Neuronal stem cell (in vitro differentiated cells): ENCODE data around the gene MINK1.
"Not testable (repeated sequence)": the region's sequence is repeated elsewhere in the genome, so short reads cannot be mapped to it uniquely, and the experiment has no call there.

Experiments
- DNase-seq: peaks from one replicate; pipeline ENCODE4 v3.0.0-alpha.2; 2013; ENCODE audit warnings: low spot score
- H2AFZ ChIP-seq: one replicate; pipeline ENCODE4 v1.6.1; 2013; ENCODE audit warnings: mild to moderate bottlenecking, low read length, inconsistent platforms
- H2AK5ac ChIP-seq: 2 replicates; pipeline ENCODE4 v1.6.1; 2013; ENCODE audit warnings: low read depth, mild to moderate bottlenecking, inconsistent platforms, low read length, moderate library complexity, mixed read lengths
- H2BK120ac ChIP-seq: 2 replicates; pipeline ENCODE4 v1.6.1; 2013; ENCODE audit warnings: low read depth, mild to moderate bottlenecking, inconsistent platforms, low read length, moderate library complexity, mixed read lengths
- H2BK12ac ChIP-seq: one replicate; pipeline ENCODE4 v1.6.1; 2013; ENCODE audit warnings: low read length, inconsistent platforms
- H2BK15ac ChIP-seq: 2 replicates; pipeline ENCODE4 v1.6.1; 2013; ENCODE audit warnings: mild to moderate bottlenecking, low read length, inconsistent platforms, mixed read lengths
- H2BK5ac ChIP-seq: one replicate; pipeline ENCODE4 v1.6.1; 2013; ENCODE audit warnings: inconsistent platforms, mild to moderate bottlenecking, low read length, moderate library complexity
- H3K14ac ChIP-seq: one replicate; pipeline ENCODE4 v1.6.1; 2013; ENCODE audit warnings: low read length, inconsistent platforms
- H3K18ac ChIP-seq: 2 replicates; pipeline ENCODE4 v1.6.1; 2013; ENCODE audit warnings: low read length, inconsistent platforms
- H3K23ac ChIP-seq: 2 replicates; pipeline ENCODE4 v1.6.1; 2013; ENCODE audit warnings: low read depth, mild to moderate bottlenecking, mixed read lengths, low read length, inconsistent platforms; ENCODE audit not compliant: poor library complexity
- H3K27ac ChIP-seq: replicated peaks from 3 replicates; pipeline ENCODE4 v1.5.1; 2013; ENCODE audit warnings: low read length, inconsistent platforms
- H3K27me3 ChIP-seq, 3 experiments: 2 replicates each; pipeline ENCODE4 v1.6.1; 2013; ENCODE audit warnings: low read length in 3 of 3, mild to moderate bottlenecking in 2 of 3, inconsistent platforms in 1 of 3, low read depth in 1 of 3, mixed read lengths in 1 of 3, moderate library complexity in 1 of 3; ENCODE audit not compliant: control insufficient read depth in 3 of 3, insufficient read depth in 3 of 3
- H3K36me3 ChIP-seq, 2 donors: replicated peaks in 1 of 2; 2 replicates each; pipeline ENCODE4 v1.6.1; 2013; ENCODE audit warnings: low read length in 2 of 2; ENCODE audit not compliant: control insufficient read depth in 2 of 2, insufficient read depth in 2 of 2
- H3K4ac ChIP-seq: 2 replicates; pipeline ENCODE4 v1.6.1; 2013; ENCODE audit warnings: inconsistent platforms, mild to moderate bottlenecking, low read length, moderate library complexity
- H3K4me1 ChIP-seq, 2 donors: 1 replicate in 1 of 2; 2 replicates in 1 of 2; pipeline ENCODE4 v1.6.1; 2013; ENCODE audit warnings: low read length in 2 of 2, low read depth in 1 of 2; ENCODE audit not compliant: control insufficient read depth in 2 of 2, insufficient read depth in 1 of 2
- H3K4me2 ChIP-seq: one replicate; pipeline ENCODE4 v1.6.1; 2013; ENCODE audit warnings: mild to moderate bottlenecking, low read length, inconsistent platforms; ENCODE audit not compliant: insufficient read depth, poor library complexity, severe bottlenecking
- H3K4me3 ChIP-seq, 2 donors: 2 replicates each; pipeline ENCODE4 v1.5.1; 2013; ENCODE audit warnings: low read length in 2 of 2, mild to moderate bottlenecking in 2 of 2, inconsistent platforms in 1 of 2, moderate library complexity in 1 of 2
- H3K79me1 ChIP-seq: one replicate; pipeline ENCODE4 v1.6.1; 2013; ENCODE audit warnings: low read depth, mild to moderate bottlenecking, inconsistent platforms, low read length, moderate library complexity
- H3K9ac ChIP-seq: one replicate; pipeline ENCODE4 v1.6.1; 2013; ENCODE audit warnings: mild to moderate bottlenecking, low read depth, low read length, inconsistent platforms; ENCODE audit not compliant: poor library complexity
- H3K9me3 ChIP-seq, 2 donors: replicated peaks in 1 of 2; 2 replicates each; pipeline versions ENCODE3 to v1.6.1; 2013; ENCODE audit warnings: low read length in 2 of 2, mild to moderate bottlenecking in 2 of 2, inconsistent platforms in 1 of 2, low read depth in 1 of 2, mixed read lengths in 1 of 2, moderate library complexity in 1 of 2; ENCODE audit not compliant: control insufficient read depth in 2 of 2, insufficient read depth in 1 of 2
- H4K8ac ChIP-seq: one replicate; pipeline ENCODE4 v1.6.1; 2013; ENCODE audit warnings: low read depth, mild to moderate bottlenecking, inconsistent platforms, low read length, moderate library complexity
- H4K91ac ChIP-seq: one replicate; pipeline ENCODE4 v1.6.1; 2013; ENCODE audit warnings: low read length, low read depth, mild to moderate bottlenecking, inconsistent platforms; ENCODE audit not compliant: poor library complexity
- WGBS, 2 donors: extraction: QIAGEN DNeasy Blood & Tissue Kit; methylation state at CpG; one replicate each; pipeline ENCODE4 v1.1.7; 2013; ENCODE audit warnings: missing lambda C conversion rate in 2 of 2, mixed read lengths in 1 of 2; ENCODE audit not compliant: insufficient read length in 2 of 2, insufficient replicate concordance in 1 of 2; ENCODE audit errors: extremely low coverage in 2 of 2; 5-methylcytosine and 5-hydroxymethylcytosine counted together

The MINK1 gene

GRCh38 chr17:4857347-4857746 lies 24.2 kb downstream of the MINK1 start:
- H2BK5ac ChIP-seq, H3K18ac ChIP-seq, H2BK15ac ChIP-seq, H2AFZ ChIP-seq, H4K91ac ChIP-seq, H3K27ac ChIP-seq, H3K9ac ChIP-seq, DNase-seq, H4K8ac ChIP-seq, H3K14ac ChIP-seq, H3K27me3 ChIP-seq, H3K79me1 ChIP-seq, H3K4ac ChIP-seq, H2BK12ac ChIP-seq, H3K9me3 ChIP-seq, H3K23ac ChIP-seq, H2AK5ac ChIP-seq, H3K4me2 ChIP-seq, H3K4me3 ChIP-seq, H2BK120ac ChIP-seq: not testable (repeated sequence)
- no CpG with 5 or more reads among the region's 7 CpGs for WGBS, 2 donors
- H3K4me1 ChIP-seq: peaks cover 21 to 30% of the 10 kb centered on the region in 2 donors
- peaks cover 0 to 20% of the 10 kb centered on the region in 2 donors for H3K36me3 ChIP-seq

- Histone ChIP-seq H2AFZ (no peak overlapping the region), H2BK15ac (no peak overlapping the region), H3K18ac (no peak overlapping the region), H3K9ac (no peak overlapping the region), H2AK5ac (no peak overlapping the region), H3K9me3 (no peaks in the 10 kb centered on the region), H3K36me3 (peaks cover 0 to 20% of the 10 kb centered on the region in 2 donors), H3K4ac (no peak overlapping the region), H3K4me3 (no peak overlapping the region), H2BK12ac (no peak overlapping the region), H2BK5ac (no peak overlapping the region), H4K8ac (no peak overlapping the region), H3K14ac (no peak overlapping the region), H4K91ac (no peak overlapping the region), H3K23ac (no peak overlapping the region), H3K79me1 (peaks cover 2% of the 10 kb centered on the region), H3K27me3 (no peaks in the 10 kb centered on the region), H3K4me1 (peaks cover 21 to 30% of the 10 kb centered on the region in 2 donors), H2BK120ac (no peak overlapping the region), H3K27ac (no peak overlapping the region), H3K4me2 (no peak overlapping the region)
- peak; percentile 48 for DNase-seq
- WGBS, 2 donors: no CpG with 5 or more reads among the region's 7 CpGs
Observed at GRCh38 chr17:4858068-4858881, 25.1 kb downstream of the MINK1 start.

- no peak overlapping the region for H4K91ac ChIP-seq
- no peak overlapping the region for H2AK5ac ChIP-seq
- H3K27me3 ChIP-seq: no peaks in the 10 kb centered on the region
- no peak overlapping the region for H2AFZ ChIP-seq
- peaks cover 2% of the 10 kb centered on the region for H3K79me1 ChIP-seq
- no peak overlapping the region for H3K4ac ChIP-seq
- peaks cover 0 to 20% of the 10 kb centered on the region in 2 donors for H3K36me3 ChIP-seq
- no peak overlapping the region for H4K8ac ChIP-seq
- no peak overlapping the region for H2BK5ac ChIP-seq
- peaks cover 21 to 26% of the 10 kb centered on the region in 2 donors for H3K4me1 ChIP-seq
- H3K4me3 ChIP-seq: no peak overlapping the region
- H3K14ac ChIP-seq: no peak overlapping the region
- no peak overlapping the region for H3K27ac ChIP-seq
- no peak overlapping the region for H3K23ac ChIP-seq
- H2BK12ac ChIP-seq: no peak overlapping the region
- H3K9ac ChIP-seq: no peak overlapping the region
- H2BK120ac ChIP-seq: no peak overlapping the region
- H3K9me3 ChIP-seq: no peaks in the 10 kb centered on the region
- no CpG with 5 or more reads among the region's 5 CpGs for WGBS, 2 donors
- DNase-seq: no peak
- no peak overlapping the region for H3K4me2 ChIP-seq
- H2BK15ac ChIP-seq: no peak overlapping the region
- H3K18ac ChIP-seq: peak overlapping the region; percentile 13
Observed at GRCh38 chr17:4858882-4859260, 25.7 kb downstream of the MINK1 start.

GRCh38 chr17:4859816-4860625 lies 26.9 kb downstream of the MINK1 start:
- Histone ChIP-seq H3K36me3 (peaks cover 0 to 15% of the 10 kb centered on the region in 2 donors), H3K27ac (no peak overlapping the region), H2BK5ac (no peak overlapping the region), H3K4me1 (peaks cover 17 to 20% of the 10 kb centered on the region in 2 donors), H3K4me3 (no peak overlapping the region), H3K4ac (no peak overlapping the region), H3K27me3 (no peaks in the 10 kb centered on the region), H3K18ac (no peak overlapping the region), H3K14ac (no peak overlapping the region), H3K23ac (no peak overlapping the region), H2AFZ (no peak overlapping the region), H2BK15ac (no peak overlapping the region), H3K9ac (no peak overlapping the region), H2AK5ac (peak overlapping the region; percentile 67), H3K9me3 (no peaks in the 10 kb centered on the region), H3K79me1 (peaks cover 2% of the 10 kb centered on the region), H2BK120ac (no peak overlapping the region), H3K4me2 (no peak overlapping the region), H4K91ac (no peak overlapping the region), H2BK12ac (no peak overlapping the region), H4K8ac (no peak overlapping the region)
- WGBS, 2 donors: no CpG with 5 or more reads among the region's 32 CpGs
- DNase-seq: no peak
